ENCODE measurements around the gene KCNT2. TPM values are rescaled to one million over a fixed set of nuclear protein-coding genes. Genes with fewer than 3 reads are reported as not detected.

KCNT2 gene
- polyA plus RNA-seq, 1 of the 3 experiments (the other 2 are of a cell fraction), result 0.56 TPM

DNA sequence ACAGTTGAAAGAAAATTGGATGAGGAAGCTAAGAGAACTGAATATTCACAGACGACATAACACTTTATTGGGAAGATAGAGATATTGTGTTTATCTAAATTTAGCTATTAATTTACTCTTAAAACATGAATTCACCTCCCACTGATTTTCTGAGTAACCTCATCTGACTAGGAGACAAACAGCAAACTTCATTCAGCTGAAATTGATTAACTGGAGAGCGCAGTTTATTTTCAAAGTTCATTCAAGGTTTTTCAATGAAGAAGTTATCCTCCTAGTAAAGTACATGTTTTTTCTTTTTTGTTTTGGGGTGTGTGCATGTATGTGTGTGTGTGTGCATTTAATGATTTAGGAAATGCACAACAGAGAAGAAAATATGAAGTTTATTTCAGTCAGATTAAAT, 215.0 kb downstream of the KCNT2 start (continued):
- TF ChIP-seq, protein P1, sequence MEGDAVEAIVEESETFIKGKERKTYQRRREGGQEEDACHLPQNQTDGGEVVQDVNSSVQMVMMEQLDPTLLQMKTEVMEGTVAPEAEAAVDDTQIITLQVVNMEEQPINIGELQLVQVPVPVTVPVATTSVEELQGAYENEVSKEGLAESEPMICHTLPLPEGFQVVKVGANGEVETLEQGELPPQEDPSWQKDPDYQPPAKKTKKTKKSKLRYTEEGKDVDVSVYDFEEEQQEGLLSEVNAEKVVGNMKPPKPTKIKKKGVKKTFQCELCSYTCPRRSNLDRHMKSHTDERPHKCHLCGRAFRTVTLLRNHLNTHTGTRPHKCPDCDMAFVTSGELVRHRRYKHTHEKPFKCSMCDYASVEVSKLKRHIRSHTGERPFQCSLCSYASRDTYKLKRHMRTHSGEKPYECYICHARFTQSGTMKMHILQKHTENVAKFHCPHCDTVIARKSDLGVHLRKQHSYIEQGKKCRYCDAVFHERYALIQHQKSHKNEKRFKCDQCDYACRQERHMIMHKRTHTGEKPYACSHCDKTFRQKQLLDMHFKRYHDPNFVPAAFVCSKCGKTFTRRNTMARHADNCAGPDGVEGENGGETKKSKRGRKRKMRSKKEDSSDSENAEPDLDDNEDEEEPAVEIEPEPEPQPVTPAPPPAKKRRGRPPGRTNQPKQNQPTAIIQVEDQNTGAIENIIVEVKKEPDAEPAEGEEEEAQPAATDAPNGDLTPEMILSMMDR (IDR thresholded peaks at IDR 0.05), result no peak
- TF ChIP-seq NRF1 (IDR thresholded peaks at IDR 0.05; ENCODE audit: low read depth, low read length), result no peak
- no peak for TF ChIP-seq JUND (IDR thresholded peaks at IDR 0.05)
- no peak for TF ChIP-seq RAD21 (IDR thresholded peaks at IDR 0.05; ENCODE audit: low read length)
- no peak for TF ChIP-seq NFIC (IDR thresholded peaks at IDR 0.05; ENCODE audit: borderline replicate concordance)
- TF ChIP-seq MXI1 (IDR thresholded peaks at IDR 0.05; ENCODE audit: low read depth, low read length), result no peak

DNA sequence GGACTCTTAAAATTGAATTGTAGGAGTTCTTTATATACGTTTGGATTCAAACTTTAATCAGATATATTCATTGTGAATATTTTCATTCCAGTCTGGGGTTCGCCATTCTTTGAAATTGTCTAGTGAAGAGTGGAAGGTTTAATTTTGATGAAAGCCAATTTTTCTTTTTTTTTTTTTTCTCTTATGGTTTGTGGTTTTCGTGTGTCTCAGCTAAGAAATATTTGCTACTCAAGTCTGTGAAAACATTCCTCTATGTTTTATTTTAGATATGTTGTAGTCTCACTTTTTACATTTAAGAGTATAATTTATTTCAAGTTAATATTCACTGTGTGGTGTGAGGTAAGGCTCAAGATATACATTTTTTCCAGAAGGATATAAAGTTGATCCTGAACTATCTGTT, 220.5 kb downstream of the KCNT2 start:
- Histone ChIP-seq H3K9me2 (no peaks in the 10 kb centered on the region), H3K27me3 (ENCODE audit: insufficient read depth) (no peaks in the 10 kb centered on the region), H4K20me1 (ENCODE audit: insufficient read depth) (no peaks in the 10 kb centered on the region), H3K9ac (no peak overlapping the region), H2AFZ (ENCODE audit: low read depth) (no peak overlapping the region), H3K4me1 (ENCODE audit: control insufficient read depth in 1 of 2, insufficient read depth in 2 of 2, low read depth in 1 of 2, low read length in 1 of 2) (no peaks in the 10 kb centered on the region; a peak in 1 of 4 replicates), H3K27ac (ENCODE audit: low read depth in 2 of 2, low read length in 1 of 2) (no peak overlapping the region), H3K36me3 (replicated peaks in 1 of 2; ENCODE audit: control insufficient read depth in 1 of 2, insufficient read depth in 2 of 2, low read length in 1 of 2) (no peaks in the 10 kb centered on the region), H3K79me2 (ENCODE audit: insufficient read depth) (no peaks in the 10 kb centered on the region), H3K4me3 (ENCODE audit: low read depth in 2 of 2, low read length in 1 of 2) (no peak overlapping the region), H3K4me2 (no peak overlapping the region), H3F3A (replicated peaks; ENCODE audit: insufficient read depth) (no peaks in the 10 kb centered on the region), H3K9me3 (no peaks in the 10 kb centered on the region)
- WGBS (ENCODE audit: low lambda C conversion rate), result 70% methylated on average over 3 of the region's 3 CpGs
- ChIA-PET POLR2A (no interaction called here), CTCF (interaction anchor here (1.4 kb wide), 1 partner anchor 274 kb away, joined by 4 read pairs; no protein-coding TSS in a partner anchor)
- DNase-seq, result no peak
- TF ChIP-seq TEAD4 (IDR thresholded peaks at IDR 0.05; ENCODE audit: borderline replicate concordance, insufficient read depth) (no peak), RXRA (IDR thresholded peaks at IDR 0.05; ENCODE audit: borderline replicate concordance, low read depth) (no peak), EZH2phosphoT487 (IDR thresholded peaks at IDR 0.05; ENCODE audit: borderline replicate concordance, low read depth) (no peak), POLR2AphosphoS5 (IDR thresholded peaks at IDR 0.05; ENCODE audit: low read depth, low read length) (no peak), SIN3A (IDR thresholded peaks at IDR 0.05; ENCODE audit: borderline replicate concordance, low read depth, low read length) (no peak), RAD21 (IDR thresholded peaks at IDR 0.05; ENCODE audit: low read length) (no peak), GABPA (IDR thresholded peaks at IDR 0.05; ENCODE audit: low read depth) (no peak), CHD2 (IDR thresholded peaks at IDR 0.05; ENCODE audit: low read length, partially characterized antibody) (no peak), FOXM1 (IDR thresholded peaks at IDR 0.05; ENCODE audit: low read depth) (no peak), FOXJ3 (CRISPR knock-in tag; IDR thresholded peaks at IDR 0.05) (no peak), MXI1 (IDR thresholded peaks at IDR 0.05; ENCODE audit: low read depth, low read length) (no peak), NFIC (IDR thresholded peaks at IDR 0.05; ENCODE audit: borderline replicate concordance) (no peak), SMC3 (IDR thresholded peaks at IDR 0.05; ENCODE audit: low read depth, low read length) (no peak)
- TF ChIP-seq, protein P2, sequence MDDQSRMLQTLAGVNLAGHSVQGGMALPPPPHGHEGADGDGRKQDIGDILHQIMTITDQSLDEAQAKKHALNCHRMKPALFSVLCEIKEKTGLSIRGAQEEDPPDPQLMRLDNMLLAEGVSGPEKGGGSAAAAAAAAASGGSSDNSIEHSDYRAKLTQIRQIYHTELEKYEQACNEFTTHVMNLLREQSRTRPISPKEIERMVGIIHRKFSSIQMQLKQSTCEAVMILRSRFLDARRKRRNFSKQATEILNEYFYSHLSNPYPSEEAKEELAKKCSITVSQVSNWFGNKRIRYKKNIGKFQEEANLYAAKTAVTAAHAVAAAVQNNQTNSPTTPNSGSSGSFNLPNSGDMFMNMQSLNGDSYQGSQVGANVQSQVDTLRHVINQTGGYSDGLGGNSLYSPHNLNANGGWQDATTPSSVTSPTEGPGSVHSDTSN (IDR thresholded peaks at IDR 0.05), result no peak
- TF ChIP-seq, protein P1 (IDR thresholded peaks at IDR 0.05), result no peak
- TF ChIP-seq, protein P3, sequence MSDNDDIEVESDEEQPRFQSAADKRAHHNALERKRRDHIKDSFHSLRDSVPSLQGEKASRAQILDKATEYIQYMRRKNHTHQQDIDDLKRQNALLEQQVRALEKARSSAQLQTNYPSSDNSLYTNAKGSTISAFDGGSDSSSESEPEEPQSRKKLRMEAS (IDR thresholded peaks at IDR 0.05; ENCODE audit: low read depth), result no peak
- TF ChIP-seq, protein P4, sequence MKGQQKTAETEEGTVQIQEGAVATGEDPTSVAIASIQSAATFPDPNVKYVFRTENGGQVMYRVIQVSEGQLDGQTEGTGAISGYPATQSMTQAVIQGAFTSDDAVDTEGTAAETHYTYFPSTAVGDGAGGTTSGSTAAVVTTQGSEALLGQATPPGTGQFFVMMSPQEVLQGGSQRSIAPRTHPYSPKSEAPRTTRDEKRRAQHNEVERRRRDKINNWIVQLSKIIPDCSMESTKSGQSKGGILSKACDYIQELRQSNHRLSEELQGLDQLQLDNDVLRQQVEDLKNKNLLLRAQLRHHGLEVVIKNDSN (IDR thresholded peaks at IDR 0.05; ENCODE audit: borderline replicate concordance, low read depth), result no peak
